ENCODE results near the gene FAM133A. TPM values are rescaled to one million over a fixed set of nuclear protein-coding genes. Genes with fewer than 3 reads are reported as not detected.

Gene FAM133A
- 1 to 10 TPM in 4 of 6 experiments, under 1 TPM in 1, not detected in 1; 0.14 to 1.9 (median 1.5) TPM for total RNA-seq (2021; fragmentation: NEBNext Ultra II Directional; extraction: Animal tissue kit (Norgen Biotek cat#: 25700))
- long read RNA-seq = 0 reads

DNA sequence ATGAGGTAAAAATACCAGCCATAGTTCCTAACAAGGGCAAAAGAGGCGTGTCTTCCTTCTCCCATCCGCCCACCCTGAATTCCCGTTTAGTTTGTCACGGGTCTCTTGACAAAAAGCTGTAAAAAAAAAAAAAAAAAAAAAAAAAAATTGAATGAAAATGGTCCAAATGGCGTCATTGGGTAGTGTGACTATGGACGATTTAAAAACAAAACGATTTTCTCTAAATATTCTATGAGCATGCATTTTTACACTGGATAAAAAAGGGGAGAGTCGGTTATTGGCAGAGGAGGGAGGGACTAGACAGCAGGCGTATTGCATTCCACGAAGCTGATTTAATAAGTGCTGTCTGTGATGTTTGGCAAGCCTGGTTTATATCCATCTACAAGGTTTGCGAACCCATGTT lies at the start of gene FAM133A:
Gene FAM133A, plus strand, starts transcription at position 338 of the 403 bp plus-strand sequence. CDS start 35,214 bp downstream, outside the sequence.
- Mint-ChIP-seq H3K27ac (peak within 1 kb of the TSS; percentile 78), H3K27me3 (ENCODE audit: insufficient read depth) (no peaks in the 10 kb centered on the region), H3K36me3 (ENCODE audit: low read depth) (no peaks in the 10 kb centered on the region), H3K4me1 (ENCODE audit: low read depth) (peaks cover 11% of the 10 kb centered on the region; the same call in 1 of the 2 replicates), H3K4me3 (peak within 1 kb of the TSS; percentile 93), H3K9me3 (no peaks in the 10 kb centered on the region)
- peak; percentile 36 for DNase-seq
- no peak for TF ChIP-seq CTCF (IDR thresholded peaks at IDR 0.05)

DNA sequence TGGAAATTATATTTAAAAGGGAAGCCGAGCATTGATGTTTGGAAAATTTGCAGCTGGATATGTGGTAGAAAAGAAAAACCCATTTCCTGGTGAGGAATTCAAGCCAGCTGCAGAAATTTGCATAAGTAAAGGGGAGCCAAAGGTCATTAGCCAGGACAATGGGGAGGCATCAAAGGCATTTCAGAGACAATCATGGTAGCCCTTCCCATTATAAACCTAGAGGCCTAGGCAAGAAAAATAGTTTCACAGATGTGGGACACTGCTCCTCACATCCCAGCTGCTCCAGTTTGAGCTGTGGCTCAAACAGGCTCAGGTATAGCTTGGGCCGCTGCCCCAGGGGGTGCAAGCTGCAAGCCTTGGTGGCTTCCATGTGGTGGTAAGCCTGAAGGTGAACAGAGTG lies 36.4 kb upstream of the FAM133A start:
- Mint-ChIP-seq H3K9me3 (peaks cover 7% of the 10 kb centered on the region), H3K27ac (no peak overlapping the region), H3K27me3 (ENCODE audit: insufficient read depth) (no peaks in the 10 kb centered on the region), H3K36me3 (ENCODE audit: low read depth) (no peaks in the 10 kb centered on the region), H3K4me1 (ENCODE audit: low read depth) (no peaks in the 10 kb centered on the region), H3K4me3 (no peak overlapping the region)
- DNase-seq = no peak
- no peak for TF ChIP-seq CTCF (IDR thresholded peaks at IDR 0.05)

DNA sequence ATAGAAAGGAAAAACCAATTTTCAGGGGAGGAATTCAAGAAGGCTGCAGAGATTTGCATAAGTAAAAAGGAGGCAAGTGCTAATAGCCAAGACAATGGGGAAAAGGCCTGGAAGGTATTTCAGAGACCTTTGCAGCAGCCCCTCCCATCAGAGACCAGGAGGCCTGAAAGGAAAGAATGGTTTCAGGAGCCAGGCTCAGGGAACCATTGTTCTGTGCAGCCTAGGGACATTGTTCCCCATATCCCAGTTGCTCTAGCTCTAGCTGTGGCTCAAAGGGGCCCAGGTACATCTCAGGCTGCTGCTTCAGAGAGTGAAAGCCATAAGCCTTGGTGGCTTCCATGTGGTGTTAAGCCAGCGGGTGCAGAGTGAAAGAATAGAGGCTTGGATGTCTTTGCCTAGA lies 24.6 kb upstream of the FAM133A start:
- Mint-ChIP-seq H3K4me1 (ENCODE audit: low read depth) (no peaks in the 10 kb centered on the region), H3K36me3 (ENCODE audit: low read depth) (no peaks in the 10 kb centered on the region), H3K4me3 (no peak overlapping the region), H3K27me3 (ENCODE audit: insufficient read depth) (no peaks in the 10 kb centered on the region; the same call in 1 of the 2 replicates), H3K9me3 (no peaks in the 10 kb centered on the region; the same call in none of the 2 replicates), H3K27ac (no peak overlapping the region)
- no peak for TF ChIP-seq CTCF (IDR thresholded peaks at IDR 0.05)
- no peak for DNase-seq

- no peak for TF ChIP-seq CTCF (IDR thresholded peaks at IDR 0.05)
- Mint-ChIP-seq H3K4me3 (no peak overlapping the region), H3K36me3 (ENCODE audit: low read depth) (no peaks in the 10 kb centered on the region), H3K4me1 (ENCODE audit: low read depth) (no peaks in the 10 kb centered on the region), H3K27me3 (ENCODE audit: insufficient read depth) (no peaks in the 10 kb centered on the region), H3K27ac (no peak overlapping the region), H3K9me3 (no peaks in the 10 kb centered on the region; the same call in 1 of the 2 replicates)
- DNase-seq = no peak
These were observed 13.4 kb upstream of the FAM133A start for GRCh38 chrX:93660575-93660974.

DNA sequence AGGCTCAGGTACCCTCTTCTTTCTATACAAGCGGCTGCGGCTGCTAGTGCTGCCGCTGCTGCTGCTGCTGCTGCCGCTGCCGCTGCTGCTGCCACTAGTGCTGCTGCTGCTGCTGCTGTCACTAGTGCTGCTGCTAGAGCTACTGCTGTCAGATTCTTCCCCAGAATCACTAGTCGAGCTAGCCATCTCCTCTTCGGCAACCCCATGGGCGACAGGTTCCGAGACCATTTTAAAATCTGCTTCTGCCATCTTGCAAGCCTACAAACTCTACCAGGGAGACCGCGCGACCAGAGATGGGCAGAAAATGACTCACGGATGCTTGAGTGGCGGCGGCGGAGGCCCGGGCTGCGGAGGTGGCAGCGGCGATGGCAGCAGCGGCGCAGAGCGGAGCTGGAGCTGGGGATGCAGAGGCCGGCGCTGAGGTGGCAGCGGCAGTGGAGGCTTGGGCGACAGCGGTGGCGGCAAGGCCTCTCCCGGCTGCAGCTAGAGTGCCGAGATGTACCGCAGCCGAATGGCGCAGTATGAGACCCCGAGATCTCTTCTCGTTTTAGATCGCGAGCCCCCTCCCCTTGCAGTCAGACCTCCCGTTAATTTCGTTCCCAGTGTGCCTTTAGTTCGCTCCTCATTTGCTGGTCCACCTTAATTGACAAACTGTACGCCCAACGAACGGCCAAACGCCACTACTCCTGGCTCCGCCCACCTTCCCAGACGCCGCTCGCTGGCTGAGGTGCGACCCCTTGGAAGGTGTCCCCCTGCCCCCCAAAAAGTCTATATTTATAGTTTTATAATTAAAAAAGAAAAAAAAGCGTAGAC lies 744 bp upstream of the FAM133A start, which contains the start of gene NAP1L3:
Gene NAP1L3, minus strand, starts transcription at position 523 of the 813 bp plus-strand sequence. Its CDS starts 274 bp downstream, at position 249.
- Mint-ChIP-seq H3K36me3 (ENCODE audit: low read depth) (no peaks in the 10 kb centered on the region), H3K9me3 (no peaks in the 10 kb centered on the region), H3K27ac (peak within 1 kb of the TSS; percentile 78), H3K27me3 (ENCODE audit: insufficient read depth) (no peaks in the 10 kb centered on the region), H3K4me3 (peak within 1 kb of the TSS; percentile 93), H3K4me1 (ENCODE audit: low read depth) (peaks cover 11% of the 10 kb centered on the region; the same call in 1 of the 2 replicates)
- peak; percentile 78 for DNase-seq
- TF ChIP-seq CTCF (IDR thresholded peaks at IDR 0.05) = no peak

Measured in HFFc6 (cell line).